ENCODE measurements around the gene BCAT1.
"Not testable (repeated sequence)": the region's sequence is repeated elsewhere in the genome, so short reads cannot be mapped to it uniquely, and the experiment has no call there.

The BCAT1 gene

GRCh38 chr12:24955853-24956252 is 7.0 kb upstream of the BCAT1 start:
- DNase-seq, result no peak

GRCh38 chr12:24955389-24955788 is 6.5 kb upstream of the BCAT1 start:
- DNase-seq, result no peak

- DNase-seq, result peak in 1 of 2 experiments; percentile 59
Measured at GRCh38 chr12:24954261-24954660, 5.4 kb upstream of the BCAT1 start.

- no peak for DNase-seq
Measured at GRCh38 chr12:24952389-24952788, 3.5 kb upstream of the BCAT1 start.

GRCh38 chr12:24950231-24950834 is 1.4 kb upstream of the BCAT1 start:
- DNase-seq, result no peak

GRCh38 chr12:24948420-24948756 is 513 bp downstream of the BCAT1 start:
- DNase-seq, result peak; percentile 11 to 24

- peak in 1 of 2 experiments; percentile 21 for DNase-seq
Measured at GRCh38 chr12:24947541-24948419, 1.1 kb downstream of the BCAT1 start.

GRCh38 chr12:24945845-24946244 is 3.1 kb downstream of the BCAT1 start:
- peak in 1 of 2 experiments; percentile 18 for DNase-seq

- no peak for DNase-seq
Measured at GRCh38 chr12:24945039-24945438, 3.9 kb downstream of the BCAT1 start.

- no peak for DNase-seq
Measured at GRCh38 chr12:24944601-24944975, 4.3 kb downstream of the BCAT1 start.

GRCh38 chr12:24943947-24944600 is 4.8 kb downstream of the BCAT1 start:
- peak in 1 of 2 experiments; percentile 57 for DNase-seq

- DNase-seq, result no peak
Measured at GRCh38 chr12:24940157-24940556, 8.7 kb downstream of the BCAT1 start.

GRCh38 chr12:24939551-24939950 is 9.3 kb downstream of the BCAT1 start:
- DNase-seq, result not testable (repeated sequence)

- DNase-seq, result no peak
Measured at GRCh38 chr12:24938341-24938740, 10.6 kb downstream of the BCAT1 start.

GRCh38 chr12:24937553-24938244 is 11.2 kb downstream of the BCAT1 start:
- no peak for DNase-seq

- no peak for DNase-seq
Measured at GRCh38 chr12:24933694-24934407, 15.1 kb downstream of the BCAT1 start.

- no peak for DNase-seq
Measured at GRCh38 chr12:24931666-24932405, 17.1 kb downstream of the BCAT1 start.

- DNase-seq, result no peak
Measured at GRCh38 chr12:24929953-24930352, 18.9 kb downstream of the BCAT1 start.

GRCh38 chr12:24928533-24929306 is 20.2 kb downstream of the BCAT1 start:
- not testable (repeated sequence) for DNase-seq

GRCh38 chr12:24928131-24928530 is 20.8 kb downstream of the BCAT1 start:
- no peak for DNase-seq

GRCh38 chr12:24926080-24926479 is 22.8 kb downstream of the BCAT1 start:
- DNase-seq, result not testable (repeated sequence)
